GM06990 (cell line): ENCODE data around the gene PHF21A.

Source experiments
- DNase-seq: peaks from one replicate; pipeline ENCODE4 v3.0.0-alpha.2; 2011; ENCODE audit not compliant: insufficient read length; ENCODE audit errors: extremely low read depth
- H3K27me3 ChIP-seq: replicated peaks from 2 replicates; pipeline ENCODE4 v1.6.0; 2011; ENCODE audit warnings: low read length; ENCODE audit not compliant: control insufficient read depth, insufficient read depth
- H3K36me3 ChIP-seq: 2 replicates; pipeline ENCODE4 v1.5.1; 2011; ENCODE audit warnings: low read length; ENCODE audit not compliant: control insufficient read depth, insufficient read depth
- H3K4me3 ChIP-seq: replicated peaks from 2 replicates; pipeline ENCODE4 v1.5.1; 2011; ENCODE audit warnings: low read depth, mild to moderate bottlenecking, control low read depth, low read length
- TF ChIP-seq, protein P1 (sequence below): IDR thresholded peaks from 2 replicates; pipeline ENCODE4 v1.5.1; 2011; ENCODE audit warnings: low read length, control low read depth, mild to moderate bottlenecking, inconsistent platforms; ENCODE audit not compliant: insufficient read depth, poor library complexity, severe bottlenecking

PHF21A gene

DNA sequence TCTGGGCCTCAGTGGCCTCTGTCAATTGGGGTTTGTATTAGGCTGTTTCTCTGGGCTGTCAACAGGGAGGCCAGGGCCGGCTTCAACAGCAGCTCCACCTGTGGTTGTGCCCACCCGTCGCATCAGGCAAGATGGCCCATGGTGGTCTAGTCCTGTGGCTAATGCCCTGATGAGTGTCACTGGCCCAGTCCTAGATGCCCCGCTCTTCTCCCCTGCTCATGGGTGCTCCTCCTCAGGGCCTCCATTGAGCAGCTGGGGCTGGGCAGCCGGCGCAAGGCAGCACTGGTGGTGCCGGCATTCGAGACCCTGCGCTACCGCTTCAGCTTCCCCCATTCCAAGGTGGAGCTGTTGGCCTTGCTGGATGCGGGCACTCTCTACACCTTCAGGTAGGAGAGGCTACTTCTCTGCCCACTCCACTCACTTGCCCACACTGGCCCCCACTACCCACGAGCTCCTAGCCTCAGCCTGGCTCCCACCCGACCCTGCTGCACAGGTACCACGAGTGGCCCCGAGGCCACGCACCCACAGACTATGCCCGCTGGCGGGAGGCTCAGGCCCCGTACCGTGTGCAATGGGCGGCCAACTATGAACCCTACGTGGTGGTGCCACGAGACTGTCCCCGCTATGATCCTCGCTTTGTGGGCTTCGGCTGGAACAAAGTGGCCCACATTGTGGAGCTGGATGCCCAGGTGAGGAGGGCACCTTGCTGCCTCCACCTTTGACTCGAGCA, 193.4 kb downstream of the PHF21A start:
- peaks cover 2% of the 10 kb centered on the region; the same call in 1 of the 2 replicates for H3K27me3 ChIP-seq
- no peak overlapping the region for H3K4me3 ChIP-seq
- no peak for DNase-seq
- TF ChIP-seq, protein P1, sequence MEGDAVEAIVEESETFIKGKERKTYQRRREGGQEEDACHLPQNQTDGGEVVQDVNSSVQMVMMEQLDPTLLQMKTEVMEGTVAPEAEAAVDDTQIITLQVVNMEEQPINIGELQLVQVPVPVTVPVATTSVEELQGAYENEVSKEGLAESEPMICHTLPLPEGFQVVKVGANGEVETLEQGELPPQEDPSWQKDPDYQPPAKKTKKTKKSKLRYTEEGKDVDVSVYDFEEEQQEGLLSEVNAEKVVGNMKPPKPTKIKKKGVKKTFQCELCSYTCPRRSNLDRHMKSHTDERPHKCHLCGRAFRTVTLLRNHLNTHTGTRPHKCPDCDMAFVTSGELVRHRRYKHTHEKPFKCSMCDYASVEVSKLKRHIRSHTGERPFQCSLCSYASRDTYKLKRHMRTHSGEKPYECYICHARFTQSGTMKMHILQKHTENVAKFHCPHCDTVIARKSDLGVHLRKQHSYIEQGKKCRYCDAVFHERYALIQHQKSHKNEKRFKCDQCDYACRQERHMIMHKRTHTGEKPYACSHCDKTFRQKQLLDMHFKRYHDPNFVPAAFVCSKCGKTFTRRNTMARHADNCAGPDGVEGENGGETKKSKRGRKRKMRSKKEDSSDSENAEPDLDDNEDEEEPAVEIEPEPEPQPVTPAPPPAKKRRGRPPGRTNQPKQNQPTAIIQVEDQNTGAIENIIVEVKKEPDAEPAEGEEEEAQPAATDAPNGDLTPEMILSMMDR = no peak
- peaks cover 1% of the 10 kb centered on the region for H3K36me3 ChIP-seq

DNA sequence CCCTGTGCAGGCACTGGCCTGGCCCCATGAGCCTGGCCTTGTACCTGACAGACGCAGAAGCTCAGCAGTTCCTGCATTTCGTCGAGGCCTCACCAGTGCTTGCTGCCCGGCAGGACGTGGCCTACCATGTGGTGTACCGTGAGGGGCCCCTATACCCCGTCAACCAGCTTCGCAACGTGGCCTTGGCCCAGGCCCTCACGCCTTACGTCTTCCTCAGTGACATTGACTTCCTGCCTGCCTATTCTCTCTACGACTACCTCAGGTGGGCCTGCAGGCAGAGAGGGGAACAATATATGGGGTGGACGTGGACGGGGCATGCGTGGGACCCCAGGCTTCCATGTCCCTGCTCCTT, 193.9 kb downstream of the PHF21A start:
- Histone ChIP-seq H3K4me3 (no peak overlapping the region), H3K36me3 (peaks cover 1% of the 10 kb centered on the region), H3K27me3 (peaks cover 2% of the 10 kb centered on the region; the same call in 1 of the 2 replicates)
- DNase-seq = peak; percentile 13
- TF ChIP-seq, protein P1 = no peak

DNA sequence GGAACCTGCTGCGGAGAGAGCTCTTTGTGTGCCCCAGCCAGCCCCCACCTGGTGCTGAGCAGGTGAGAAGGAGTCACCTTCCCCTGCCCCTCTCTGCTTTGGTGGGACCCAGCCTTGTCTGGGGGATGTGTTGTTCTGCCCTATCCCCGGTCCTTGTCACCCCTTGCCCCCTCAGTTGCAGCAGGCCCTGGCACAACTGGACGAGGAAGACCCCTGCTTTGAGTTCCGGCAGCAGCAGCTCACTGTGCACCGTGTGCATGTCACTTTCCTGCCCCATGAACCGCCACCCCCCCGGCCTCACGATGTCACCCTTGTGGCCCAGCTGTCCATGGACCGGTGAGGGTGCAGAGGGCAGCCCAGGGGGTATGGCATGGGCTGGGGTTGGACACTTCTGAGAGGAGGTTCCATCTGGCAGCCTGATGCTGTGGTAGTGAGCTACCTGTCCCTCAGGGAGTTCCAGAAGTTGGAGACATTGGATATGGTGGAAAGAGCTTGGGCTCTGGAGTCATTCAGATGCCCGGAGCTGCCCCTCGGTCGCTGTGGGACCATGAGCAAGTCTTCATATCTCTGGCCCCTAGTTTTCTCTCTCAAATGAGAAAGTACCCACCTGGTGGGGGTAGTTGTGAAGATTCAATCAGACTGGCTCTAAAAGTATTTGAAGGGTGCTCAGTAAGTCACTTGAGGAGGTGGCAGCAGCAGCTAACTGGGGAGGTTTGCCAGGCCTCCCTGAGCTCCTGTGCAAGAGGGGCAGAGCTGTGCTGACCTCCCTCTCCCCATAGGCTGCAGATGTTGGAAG, 194.5 kb downstream of the PHF21A start:
- DNase-seq = no peak
- peaks cover under 1% of the 10 kb centered on the region for H3K36me3 ChIP-seq
- peaks cover 2% of the 10 kb centered on the region; the same call in 1 of the 2 replicates for H3K27me3 ChIP-seq
- TF ChIP-seq, protein P1 = no peak
- H3K4me3 ChIP-seq = no peak overlapping the region

DNA sequence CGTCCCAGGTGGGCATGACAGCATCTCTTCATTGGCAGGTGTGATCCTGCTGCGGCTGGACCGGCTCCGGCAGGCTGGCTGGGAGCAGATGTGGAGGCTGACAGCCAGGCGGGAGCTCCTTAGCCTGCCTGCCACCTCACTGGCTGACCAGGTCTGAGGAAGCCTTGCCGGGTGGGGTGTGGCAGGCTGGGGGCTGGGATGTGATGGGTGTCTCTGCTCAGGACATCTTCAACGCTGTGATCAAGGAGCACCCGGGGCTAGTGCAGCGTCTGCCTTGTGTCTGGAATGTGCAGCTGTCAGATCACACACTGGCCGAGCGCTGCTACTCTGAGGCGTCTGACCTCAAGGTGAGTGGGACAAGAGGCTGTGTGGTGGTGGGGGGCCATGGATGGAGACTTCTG, 195.3 kb downstream of the PHF21A start:
- peaks cover 2% of the 10 kb centered on the region; the same call in 1 of the 2 replicates for H3K27me3 ChIP-seq
- peak; percentile 6 for DNase-seq
- H3K36me3 ChIP-seq = no peaks in the 10 kb centered on the region
- H3K4me3 ChIP-seq = no peak overlapping the region
- TF ChIP-seq, protein P1 = no peak

DNA sequence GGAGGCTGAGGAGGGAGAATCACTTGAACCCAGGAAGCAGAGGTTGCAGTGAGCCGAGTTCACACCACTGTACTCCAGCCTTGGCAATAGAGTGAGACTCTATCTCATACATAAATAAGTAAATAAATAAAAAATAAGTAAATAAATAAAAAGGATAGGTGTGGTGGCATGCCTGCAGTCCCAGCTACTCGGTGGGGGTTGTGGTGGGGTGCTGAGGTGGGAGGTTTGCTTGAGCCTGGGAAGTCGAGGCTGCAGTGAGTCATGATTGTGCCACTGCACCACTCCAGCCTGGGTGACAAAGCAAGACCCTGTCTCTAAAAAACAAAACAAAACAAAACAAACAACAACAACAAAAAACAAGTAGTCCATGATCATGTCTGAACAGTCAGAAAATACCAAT, 195.7 kb downstream of the PHF21A start:
- DNase-seq = no peak
- Histone ChIP-seq H3K36me3 (no peaks in the 10 kb centered on the region), H3K4me3 (no peak overlapping the region), H3K27me3 (peaks cover 2% of the 10 kb centered on the region; the same call in 1 of the 2 replicates)
- TF ChIP-seq, protein P1 = no peak
